ENCODE results near the gene MYCBP.

- TF ChIP-seq CTCF (IDR thresholded peaks at IDR 0.05) (no peak), EP300 (IDR thresholded peaks at IDR 0.05) (no peak)
Observed at GRCh38 chr1:38875811-38876210, 2.7 kb upstream of the MYCBP start.
